ENCODE measurements around the gene HDAC4. TPM values are rescaled to one million over a fixed set of nuclear protein-coding genes. Genes with fewer than 3 reads are reported as not detected.
A peak's percentile ranks its signal among the peaks of the same experiment; 100 is the strongest.

Gene HDAC4
- total and polyA plus RNA-seq, 5 donors = 7.8 to 29.1 (median 22.5) TPM

DNA sequence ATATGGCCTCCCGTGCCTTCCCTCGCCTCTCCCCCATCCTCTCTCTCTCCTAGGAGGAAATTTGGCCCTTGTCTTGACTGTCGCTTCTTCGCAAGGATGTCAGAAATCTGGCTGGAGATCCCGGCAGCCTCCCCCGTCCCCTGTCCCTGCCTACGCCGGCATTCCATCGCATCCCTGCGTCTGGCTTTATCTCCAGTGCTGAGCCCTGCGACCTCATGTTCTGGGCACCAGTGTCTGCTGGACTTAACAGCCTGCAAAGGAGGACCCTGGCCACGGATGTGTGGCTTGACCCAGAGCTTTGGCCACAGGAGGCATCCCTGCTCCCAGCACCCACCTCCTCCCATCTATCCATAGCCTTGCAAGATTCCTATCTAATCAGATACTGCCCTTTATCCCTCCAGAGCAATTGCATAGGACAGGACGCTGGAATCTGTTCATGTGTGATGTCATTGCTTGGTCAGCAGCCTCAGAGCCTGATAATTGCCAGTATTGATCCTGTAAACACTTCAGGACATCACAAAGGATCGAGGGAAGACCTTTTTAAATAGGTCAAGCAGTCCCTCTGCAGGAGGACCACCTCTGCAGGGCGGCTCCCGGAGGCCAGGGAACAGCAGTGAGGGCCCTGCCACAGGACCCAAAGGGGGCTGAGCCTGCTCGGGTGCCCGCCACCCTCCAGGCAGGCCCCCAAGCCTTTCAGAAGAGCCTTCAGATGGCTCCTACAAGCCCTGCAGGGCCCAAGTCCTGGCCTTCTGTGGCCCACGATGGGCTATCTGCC lies 384.7 kb downstream of the HDAC4 start:
- intact Hi-C loops (cut with DNase I) = no loop called here
- Histone ChIP-seq H3K4me1 (ENCODE audit: control insufficient read depth, insufficient read depth, low read length) (no peaks in the 10 kb centered on the region), H3K27me3 (ENCODE audit: control insufficient read depth, insufficient read depth) (no peaks in the 10 kb centered on the region), H3K4me3 (ENCODE audit: low read length) (no peak overlapping the region), H3K27ac (ENCODE audit: low read length) (no peak overlapping the region), H3K9me3 (ENCODE audit: control insufficient read depth, low read length) (no peaks in the 10 kb centered on the region)
- 56% methylated on average over 19 of the region's 19 CpGs for WGBS
- DNase-seq = peak in 2 of 3 donors; percentile 16 to 18
- peak in 1 of 2 donors; percentile 25 for ATAC-seq

DNA sequence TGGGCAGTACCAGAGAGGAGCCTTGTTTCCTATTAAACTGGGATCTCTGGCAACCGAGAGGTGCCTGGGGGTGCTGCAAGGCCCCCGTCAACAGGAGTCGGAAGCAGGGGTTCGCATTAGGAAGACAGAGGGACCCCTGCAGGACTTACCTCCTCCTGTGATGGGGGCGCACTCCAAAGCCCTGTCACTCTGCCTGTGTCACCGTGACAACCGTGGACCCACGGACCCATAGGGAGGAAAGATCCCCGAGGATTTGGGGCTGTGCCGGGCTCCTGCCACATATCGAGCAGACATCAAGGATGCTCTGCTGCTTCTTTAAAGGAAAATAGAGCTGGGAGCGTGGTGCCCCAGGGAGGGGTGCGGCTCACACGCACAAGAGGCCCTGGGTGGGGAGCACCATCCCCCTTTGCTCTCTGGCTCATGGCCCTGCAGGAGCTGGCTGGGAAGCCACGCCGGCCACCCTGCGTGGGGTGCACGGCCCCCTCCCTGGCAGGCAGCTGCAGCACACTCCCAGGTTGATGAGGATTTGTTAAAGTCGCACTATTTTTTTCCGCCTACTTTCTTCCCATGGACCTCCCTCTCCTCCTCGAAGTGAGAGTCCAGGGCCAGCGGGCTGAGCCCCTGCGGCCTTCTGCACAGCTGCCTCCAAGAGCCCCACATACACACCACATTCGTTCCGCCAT lies 385.5 kb downstream of the HDAC4 start:
- Histone ChIP-seq H3K27me3 (ENCODE audit: control insufficient read depth, insufficient read depth) (no peaks in the 10 kb centered on the region), H3K27ac (ENCODE audit: low read length) (no peak overlapping the region), H3K9me3 (ENCODE audit: control insufficient read depth, low read length) (no peaks in the 10 kb centered on the region), H3K4me3 (ENCODE audit: low read length) (no peak overlapping the region), H3K4me1 (ENCODE audit: control insufficient read depth, insufficient read depth, low read length) (no peaks in the 10 kb centered on the region)
- ATAC-seq = peak in 1 of 2 donors; percentile 25
- peak in 1 of 3 donors; percentile 38 for DNase-seq
- WGBS = 69% methylated on average over 25 of the region's 25 CpGs
- intact Hi-C loops (cut with DNase I) = no loop called here

DNA sequence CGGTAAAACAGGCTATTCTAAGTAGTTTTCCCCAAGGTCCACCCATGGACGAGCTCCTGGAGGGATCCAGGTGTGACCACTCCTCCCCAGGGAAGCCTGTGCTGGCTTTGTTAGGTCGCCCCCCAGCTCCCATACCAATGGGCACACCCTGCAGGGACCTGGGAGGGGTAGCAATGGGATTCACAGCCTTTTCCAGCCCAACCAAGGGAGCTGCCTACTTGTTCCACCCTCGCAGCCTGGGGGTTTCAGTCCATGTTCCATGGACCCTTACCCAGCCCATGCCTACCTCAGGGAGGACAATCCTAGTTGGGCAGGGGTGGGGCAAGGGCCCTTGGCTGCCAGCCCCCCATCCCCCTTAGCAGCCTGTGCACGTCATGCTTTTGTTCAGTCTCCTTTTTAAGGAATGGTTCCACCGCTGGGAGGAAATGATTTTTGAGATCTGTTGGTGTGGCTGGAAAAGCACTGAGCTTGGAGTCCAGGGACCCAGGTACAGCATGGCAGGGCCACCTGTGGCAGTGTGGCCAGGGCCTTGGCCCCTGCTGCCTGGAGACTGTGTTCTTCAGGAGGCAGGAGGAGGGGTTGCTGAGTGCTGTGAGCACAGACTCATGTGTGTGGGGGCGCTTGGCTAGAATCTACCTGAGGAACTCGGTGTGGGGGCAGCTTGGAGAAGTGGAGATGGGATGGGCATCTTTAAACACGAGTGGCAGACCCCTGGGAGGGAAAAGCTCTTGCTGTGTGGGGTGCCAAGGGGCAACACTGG lies 386.2 kb downstream of the HDAC4 start:
- H3K27ac ChIP-seq (ENCODE audit: low read length) = no peak overlapping the region
- no peak for ATAC-seq
- H3K9me3 ChIP-seq (ENCODE audit: control insufficient read depth, low read length) = no peaks in the 10 kb centered on the region
- no peaks in the 10 kb centered on the region for H3K27me3 ChIP-seq (ENCODE audit: control insufficient read depth, insufficient read depth)
- intact Hi-C loops (cut with DNase I) = no loop called here
- WGBS = 82% methylated on average over 9 of the region's 9 CpGs
- no peaks in the 10 kb centered on the region for H3K4me1 ChIP-seq (ENCODE audit: control insufficient read depth, insufficient read depth, low read length)
- peak in 1 of 3 donors; percentile 23 for DNase-seq
- no peak overlapping the region for H3K4me3 ChIP-seq (ENCODE audit: low read length)

- intact Hi-C loops (cut with DNase I) = no loop called here
- Histone ChIP-seq H3K27ac (ENCODE audit: low read length) (no peak overlapping the region), H3K4me3 (ENCODE audit: low read length) (no peak overlapping the region), H3K4me1 (ENCODE audit: control insufficient read depth, insufficient read depth, low read length) (no peaks in the 10 kb centered on the region), H3K9me3 (ENCODE audit: control insufficient read depth, low read length) (no peaks in the 10 kb centered on the region), H3K27me3 (ENCODE audit: control insufficient read depth, insufficient read depth) (no peaks in the 10 kb centered on the region)
- no peak for ATAC-seq
- WGBS = 85% methylated on average over 6 of the region's 6 CpGs
- no peak for DNase-seq
These were observed 387.2 kb downstream of the HDAC4 start for GRCh38 chr2:239013678-239013976.

GRCh38 chr2:239012936-239013677 lies 387.7 kb downstream of the HDAC4 start:
- ATAC-seq (no peak), DNase-seq (peak in 2 of 3 donors; percentile 22 to 25)
- Histone ChIP-seq H3K9me3 (ENCODE audit: control insufficient read depth, low read length) (no peaks in the 10 kb centered on the region), H3K4me3 (ENCODE audit: low read length) (no peak overlapping the region), H3K4me1 (ENCODE audit: control insufficient read depth, insufficient read depth, low read length) (no peaks in the 10 kb centered on the region), H3K27ac (ENCODE audit: low read length) (no peak overlapping the region), H3K27me3 (ENCODE audit: control insufficient read depth, insufficient read depth) (no peaks in the 10 kb centered on the region)
- 91% methylated on average over 13 of the region's 13 CpGs for WGBS
- intact Hi-C loops (cut with DNase I) = no loop called here

DNA sequence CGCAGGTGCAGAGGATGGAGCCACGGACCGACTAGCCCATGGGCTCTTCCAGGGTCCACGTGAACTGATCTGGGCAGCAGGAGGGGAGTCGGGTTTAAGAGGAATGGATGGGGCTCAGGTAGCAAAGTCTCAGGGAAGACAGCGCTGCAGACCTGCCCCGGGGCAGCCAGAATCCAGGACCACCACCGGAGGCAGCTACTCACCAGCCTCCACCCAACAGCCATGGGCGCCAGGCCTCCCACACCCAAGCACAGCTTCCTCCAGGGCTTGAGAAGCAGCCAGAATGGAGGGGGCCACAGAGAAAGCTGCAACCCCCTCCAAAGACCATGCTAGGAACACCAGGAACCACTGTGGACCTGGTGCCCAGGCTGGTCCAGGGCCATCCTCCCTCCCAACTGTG lies 388.6 kb downstream of the HDAC4 start:
- 86% methylated on average over 9 of the region's 9 CpGs for WGBS
- no peak for ATAC-seq

GRCh38 chr2:239009589-239009961 lies 391.2 kb downstream of the HDAC4 start:
- H3K4me1 ChIP-seq (ENCODE audit: control insufficient read depth, insufficient read depth, low read length) = no peaks in the 10 kb centered on the region
- no peak overlapping the region for H3K27ac ChIP-seq (ENCODE audit: low read length)
- ATAC-seq (no peak), DNase-seq (peak in 2 of 3 donors; percentile 28 to 39)
- WGBS = 72% methylated on average over 12 of the region's 12 CpGs
- no peaks in the 10 kb centered on the region for H3K27me3 ChIP-seq (ENCODE audit: control insufficient read depth, insufficient read depth)
- no peak overlapping the region for H3K4me3 ChIP-seq (ENCODE audit: low read length)
- H3K9me3 ChIP-seq (ENCODE audit: control insufficient read depth, low read length) = no peaks in the 10 kb centered on the region
- intact Hi-C loops (cut with DNase I) = no loop called here

More for the DNA sequence above, 388.6 kb downstream of the HDAC4 start:
- H3K4me1 ChIP-seq (ENCODE audit: control insufficient read depth, insufficient read depth, low read length) = no peaks in the 10 kb centered on the region
- H3K4me3 ChIP-seq (ENCODE audit: low read length) = no peak overlapping the region
- H3K27ac ChIP-seq (ENCODE audit: low read length) = no peak overlapping the region
- intact Hi-C loops (cut with DNase I) = no loop called here
- no peaks in the 10 kb centered on the region for H3K27me3 ChIP-seq (ENCODE audit: control insufficient read depth, insufficient read depth)
- DNase-seq = peak in 2 of 3 donors; percentile 16 to 21
- H3K9me3 ChIP-seq (ENCODE audit: control insufficient read depth, low read length) = no peaks in the 10 kb centered on the region

GRCh38 chr2:239008677-239009588 lies 391.9 kb downstream of the HDAC4 start:
- no peak overlapping the region for H3K4me3 ChIP-seq (ENCODE audit: low read length)
- H3K4me1 ChIP-seq (ENCODE audit: control insufficient read depth, insufficient read depth, low read length) = no peaks in the 10 kb centered on the region
- H3K27ac ChIP-seq (ENCODE audit: low read length) = no peak overlapping the region
- no peaks in the 10 kb centered on the region for H3K27me3 ChIP-seq (ENCODE audit: control insufficient read depth, insufficient read depth)
- peak in 2 of 3 donors; percentile 22 to 46 for DNase-seq
- WGBS = 75% methylated on average over 35 of the region's 35 CpGs
- no peaks in the 10 kb centered on the region for H3K9me3 ChIP-seq (ENCODE audit: control insufficient read depth, low read length)
- intact Hi-C loops (cut with DNase I) = no loop called here
- no peak for ATAC-seq

- peak in 1 of 3 donors; percentile 17 for DNase-seq
- no peaks in the 10 kb centered on the region for H3K9me3 ChIP-seq (ENCODE audit: control insufficient read depth, low read length)
- H3K4me1 ChIP-seq (ENCODE audit: control insufficient read depth, insufficient read depth, low read length) = no peaks in the 10 kb centered on the region
- no peak for ATAC-seq
- no peak overlapping the region for H3K27ac ChIP-seq (ENCODE audit: low read length)
- 81% methylated on average over 12 of the region's 12 CpGs for WGBS
- intact Hi-C loops (cut with DNase I) = no loop called here
- H3K4me3 ChIP-seq (ENCODE audit: low read length) = no peak overlapping the region
- no peaks in the 10 kb centered on the region for H3K27me3 ChIP-seq (ENCODE audit: control insufficient read depth, insufficient read depth)
These were observed 392.8 kb downstream of the HDAC4 start for GRCh38 chr2:239008004-239008403.

All from right cardiac atrium (tissue), 5 donors.